ENCODE data around the gene EEFSEC. TPM values are rescaled to one million over a fixed set of nuclear protein-coding genes. Genes with fewer than 3 reads are reported as not detected.

EEFSEC gene
- total RNA-seq, 1 donor from 2014 or later: 1.6 TPM

DNA sequence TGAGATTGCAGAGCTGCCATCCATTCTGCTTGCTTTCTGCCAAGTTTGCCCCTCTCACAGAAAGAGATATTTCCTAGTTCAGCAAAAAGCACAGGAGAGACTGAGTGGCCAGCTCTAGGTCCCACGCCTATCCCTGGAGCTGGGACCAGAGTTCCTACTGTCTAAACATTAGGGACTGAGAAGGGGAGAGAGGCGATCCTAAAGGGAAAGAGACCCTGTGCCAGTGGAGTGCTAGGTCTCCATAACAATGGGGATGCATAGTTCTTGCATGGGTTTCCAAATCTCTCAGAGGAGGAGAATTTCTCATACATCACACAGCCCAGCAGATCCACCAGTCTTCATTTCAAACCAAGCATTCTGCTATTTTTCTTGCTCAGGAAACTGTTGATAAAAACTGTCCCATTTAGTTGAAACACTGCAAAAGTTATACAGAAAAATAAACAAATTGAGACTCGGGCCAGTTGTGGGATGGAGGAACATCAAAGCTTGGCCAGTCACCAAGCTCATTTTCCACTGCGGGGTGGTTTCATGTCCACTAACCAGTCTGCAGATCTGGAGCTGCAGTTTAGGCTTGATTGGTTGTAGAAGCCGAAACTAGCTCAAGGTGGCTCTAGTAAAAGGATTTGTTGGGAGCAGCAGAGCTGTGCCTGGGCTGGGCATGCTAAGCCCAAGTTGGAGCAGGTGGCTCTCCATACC lies 62.7 kb downstream of the EEFSEC start:
- no peak for DNase-seq (ENCODE audit: low read depth in 2 of 2)

DNA sequence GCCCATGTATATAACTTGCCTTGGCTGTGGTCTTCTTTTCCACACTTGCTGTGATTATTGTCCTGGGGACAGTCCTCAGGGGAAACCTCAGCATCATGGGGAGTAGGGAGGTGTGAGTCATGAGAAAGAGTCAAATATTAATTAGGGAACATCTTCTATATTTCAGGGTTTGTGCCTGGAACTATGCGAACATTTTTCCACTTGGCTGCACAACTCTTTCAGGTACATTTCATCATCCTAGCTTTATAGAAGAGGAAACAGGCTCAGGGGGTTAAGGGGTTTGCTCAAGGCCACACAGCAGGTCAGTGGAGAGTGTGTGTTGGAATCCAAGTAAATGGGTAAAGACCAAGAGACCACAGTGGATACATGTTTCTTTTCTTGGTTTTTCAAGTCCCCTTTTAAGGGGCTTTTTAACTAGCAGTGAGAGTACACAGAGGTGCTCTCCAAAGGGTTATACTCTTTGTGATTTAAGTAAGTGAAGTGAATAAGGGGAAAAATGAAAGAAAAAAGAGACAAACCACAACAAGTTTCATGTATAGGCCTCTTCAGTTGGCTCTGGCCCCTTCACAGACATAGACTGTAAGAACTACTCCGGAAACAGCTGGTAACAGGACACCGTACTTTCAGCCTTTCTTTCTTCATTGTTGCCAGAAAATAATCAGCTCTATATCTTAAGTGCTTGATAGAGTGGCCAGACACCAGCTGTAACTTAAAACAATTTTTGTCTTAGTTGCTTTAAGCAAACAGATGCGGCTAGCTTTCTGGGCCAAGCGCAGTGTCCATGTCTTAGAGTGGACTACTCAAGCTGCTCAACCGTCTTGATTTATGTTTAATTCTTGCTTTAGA lies 64.6 kb downstream of the EEFSEC start:
- DNase-seq (ENCODE audit: low read depth in 2 of 2): no peak

DNA sequence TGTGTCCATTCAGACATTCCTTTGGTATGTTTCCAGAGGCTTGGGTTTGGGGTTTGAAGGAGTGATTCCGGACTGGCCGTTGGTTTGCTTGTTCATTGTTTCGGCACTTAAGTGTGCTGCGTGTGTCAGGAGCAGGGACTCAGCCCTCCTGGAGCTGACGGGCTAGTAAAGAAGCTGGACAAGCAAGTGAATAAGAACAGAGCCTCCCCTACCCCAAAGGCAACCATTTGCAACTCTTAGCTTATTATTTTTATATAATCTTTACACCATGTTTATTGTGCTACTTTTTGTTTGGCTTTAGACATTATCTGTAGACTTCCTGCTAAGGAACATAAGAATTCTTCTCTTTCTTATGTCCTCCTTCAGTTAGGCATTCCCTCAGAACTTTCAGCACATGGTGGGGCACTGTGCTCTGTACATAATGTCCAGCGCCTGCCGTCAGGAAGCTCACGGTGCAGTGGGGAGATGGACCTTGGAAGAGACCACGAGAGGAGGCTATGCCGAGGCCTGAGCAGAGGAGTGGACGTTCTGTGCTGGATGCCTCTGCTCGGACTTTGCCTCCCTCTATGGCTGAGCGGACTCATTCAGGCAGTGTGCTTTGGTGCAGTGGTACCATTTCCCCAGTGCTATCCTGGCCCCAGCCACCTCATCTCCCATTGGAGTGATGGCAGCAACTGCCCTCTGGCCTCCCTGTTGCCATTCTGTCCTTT lies 65.4 kb downstream of the EEFSEC start:
- DNase-seq (ENCODE audit: low read depth in 2 of 2): no peak

DNA sequence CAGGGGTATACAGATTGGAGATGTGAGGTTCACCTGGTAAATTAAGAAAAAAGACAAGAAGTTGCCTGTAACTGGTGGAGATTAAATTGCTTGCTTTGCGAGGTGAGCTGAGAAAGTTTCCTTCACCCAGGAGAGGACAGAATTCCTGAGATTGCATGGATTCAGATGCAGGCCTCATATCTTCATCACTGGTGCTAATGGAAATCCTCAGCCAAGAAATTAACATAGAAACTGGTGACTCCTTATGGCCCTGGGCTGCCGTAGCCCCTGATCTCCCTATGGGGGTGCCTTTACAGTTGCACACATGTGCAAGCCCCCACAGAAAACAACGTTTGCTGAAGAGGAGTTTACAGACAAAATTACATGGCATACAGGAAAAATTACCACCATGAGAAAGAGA lies 68.0 kb downstream of the EEFSEC start:
- no peak for DNase-seq (ENCODE audit: low read depth in 2 of 2)

DNA sequence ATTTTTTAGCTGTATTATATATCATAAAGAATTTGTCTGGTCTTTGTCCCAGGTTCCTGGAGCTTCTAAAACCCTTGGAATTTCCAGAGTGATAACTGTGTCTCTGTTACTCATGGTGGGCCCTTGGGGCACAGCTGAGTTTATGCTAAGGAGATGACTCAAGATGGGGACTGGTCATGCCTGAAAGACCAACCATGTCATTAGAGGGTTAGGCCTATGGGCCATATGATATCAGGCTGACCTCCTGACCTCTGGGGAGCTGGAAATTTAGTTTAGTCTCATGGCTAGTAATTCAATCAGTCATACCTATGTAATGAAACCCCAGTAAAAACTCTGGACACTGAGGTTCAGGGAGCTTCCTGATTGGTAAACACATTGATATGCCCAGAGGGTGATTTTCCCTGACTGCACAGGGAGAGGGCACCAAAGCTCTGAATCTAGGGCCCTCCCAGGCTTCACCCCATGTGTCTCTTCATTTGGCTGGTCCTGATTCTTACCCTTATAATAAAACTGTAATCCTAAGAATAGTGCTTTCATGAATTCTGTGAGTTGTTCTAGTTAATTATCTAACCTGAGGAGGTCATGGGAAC lies 69.6 kb downstream of the EEFSEC start:
- no peak for DNase-seq (ENCODE audit: low read depth in 2 of 2)

DNA sequence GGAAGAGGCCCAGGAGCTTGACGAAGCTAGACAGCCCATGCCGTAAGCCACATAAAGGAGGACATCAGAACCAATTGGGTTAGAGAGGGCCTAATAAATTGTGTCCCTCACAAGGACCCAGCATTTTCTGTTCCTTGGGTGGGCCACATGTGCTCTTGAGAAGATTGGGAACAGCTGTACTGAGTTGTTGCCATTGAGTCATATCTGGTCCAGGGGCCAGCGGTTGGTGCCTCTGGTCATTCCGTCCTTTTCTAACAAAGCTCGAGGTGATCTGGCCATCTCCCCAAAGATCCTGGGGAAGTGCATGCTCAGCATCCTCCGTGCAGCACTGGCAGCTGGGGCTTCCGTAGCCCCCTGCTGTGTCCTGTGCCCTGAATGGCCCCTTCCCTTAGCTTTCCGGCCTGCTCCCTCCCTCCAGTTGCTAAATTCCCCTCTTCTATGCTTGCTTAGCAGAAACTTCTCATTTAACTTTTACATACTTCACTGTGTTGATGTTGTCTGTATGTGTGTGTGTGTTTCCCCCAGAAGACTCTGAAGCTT lies 73.0 kb downstream of the EEFSEC start:
- DNase-seq (ENCODE audit: low read depth in 2 of 2): no peak

DNA sequence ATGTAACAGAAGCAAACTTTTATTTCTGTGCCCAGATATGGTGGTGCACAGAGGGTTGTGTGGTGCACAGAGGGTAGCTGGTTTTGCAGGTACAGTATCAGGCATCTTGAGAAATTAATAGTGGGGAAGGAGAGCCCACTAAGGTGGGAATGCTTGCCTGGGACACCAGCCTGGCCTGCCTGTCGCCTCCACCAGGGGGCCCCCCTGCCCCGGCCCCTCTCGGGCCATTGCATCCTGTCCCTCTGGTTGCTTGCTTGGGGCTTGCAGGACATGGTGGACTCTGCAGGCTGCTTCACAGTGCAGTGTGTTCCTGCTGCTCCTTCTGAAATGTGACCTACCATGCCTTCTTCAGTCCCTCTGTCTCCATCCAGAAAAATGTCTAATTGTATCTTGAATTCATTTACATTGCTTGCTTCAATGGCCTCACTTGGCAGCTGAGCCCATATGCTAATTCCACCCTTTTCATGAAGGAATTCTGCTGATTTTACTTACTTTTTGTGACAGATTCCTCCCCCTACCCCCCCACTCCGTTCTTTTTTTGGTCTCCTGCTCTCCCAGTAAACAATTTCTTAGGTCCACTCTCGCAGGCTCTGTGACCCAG lies 73.6 kb downstream of the EEFSEC start:
- peak; percentile 56 to 71 for DNase-seq (ENCODE audit: low read depth in 2 of 2)

DNA sequence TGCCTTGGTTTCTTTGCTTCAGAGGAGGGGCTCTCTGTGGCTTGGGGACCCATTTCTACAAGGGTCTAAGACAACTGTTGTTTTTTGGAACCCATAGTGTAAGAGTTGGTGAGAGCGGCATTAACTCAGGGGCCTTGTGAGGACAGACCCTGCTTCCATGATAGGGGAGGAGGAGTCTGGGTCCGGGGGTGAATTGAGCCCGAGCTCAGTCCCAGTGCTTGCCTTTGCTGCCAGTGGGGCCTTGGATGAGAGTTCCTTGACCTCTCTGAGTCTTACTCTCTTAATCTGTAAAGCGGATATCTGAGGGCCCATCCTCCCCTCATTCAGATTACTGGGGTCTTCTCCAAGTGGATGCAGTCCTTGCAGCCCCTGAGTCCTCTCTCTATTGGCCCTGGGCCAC lies 74.2 kb downstream of the EEFSEC start:
- DNase-seq (ENCODE audit: low read depth in 2 of 2): no peak

DNA sequence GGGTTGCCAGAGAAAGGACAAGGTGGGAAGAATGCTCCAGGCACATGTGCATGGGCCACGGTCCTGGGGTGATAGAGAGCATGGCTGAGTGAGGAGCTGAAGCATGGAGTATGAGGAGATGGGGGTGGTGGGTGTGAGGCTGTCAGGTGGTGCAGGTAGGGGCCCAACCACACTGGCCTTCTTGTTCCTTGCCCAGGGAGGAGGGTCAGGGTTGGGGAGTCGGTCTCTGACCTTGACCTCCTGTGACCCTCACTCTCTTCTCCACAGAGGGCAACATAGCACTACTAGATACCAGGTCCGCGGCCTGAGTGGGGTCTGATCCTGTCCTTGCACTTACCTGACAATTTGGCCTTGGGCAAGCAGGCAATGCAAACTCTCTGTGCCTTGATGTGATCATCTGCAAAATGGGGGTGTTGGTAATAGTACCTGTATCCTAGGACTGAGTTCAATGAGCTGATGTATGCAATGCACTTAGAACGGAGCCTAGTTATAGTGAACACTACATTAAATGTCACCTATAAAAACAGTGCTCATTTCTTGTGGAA lies 75.2 kb downstream of the EEFSEC start:
- no peak for DNase-seq (ENCODE audit: low read depth in 2 of 2)

DNA sequence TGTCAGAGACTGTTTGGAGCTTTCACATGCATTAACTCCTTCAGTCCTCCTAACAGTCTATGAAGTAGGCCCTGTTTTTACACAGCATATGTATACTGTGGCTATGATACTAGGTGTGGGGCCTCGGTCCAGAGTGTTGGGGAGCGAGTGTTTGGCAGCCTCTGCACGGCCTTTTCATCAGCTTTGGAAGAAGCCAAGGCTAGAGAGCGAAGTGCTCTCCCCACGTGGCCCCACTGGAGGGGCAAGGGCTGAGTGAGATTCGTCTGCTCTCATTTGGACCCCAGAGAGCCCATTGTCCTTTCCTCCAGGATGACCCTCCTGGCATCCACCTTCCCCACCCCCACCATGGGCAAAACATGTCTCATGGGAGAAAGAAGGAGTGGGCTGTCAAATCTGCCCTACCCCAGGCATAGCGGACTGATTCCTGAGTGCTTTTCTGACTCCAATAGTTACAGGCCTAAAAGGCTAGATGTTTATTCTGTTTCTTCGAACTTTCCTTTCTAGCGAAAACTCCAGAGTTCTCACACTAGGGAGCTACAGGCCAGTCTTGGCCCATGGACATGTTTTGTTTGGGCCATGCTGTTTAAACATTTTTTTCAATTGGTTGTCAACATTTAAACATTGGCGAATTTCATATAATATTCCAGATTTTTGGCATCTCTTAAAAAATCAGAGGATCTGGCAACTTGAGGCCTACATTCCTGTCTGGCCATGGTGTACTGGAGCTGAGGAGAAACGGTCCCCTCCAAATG lies 76.0 kb downstream of the EEFSEC start:
- DNase-seq (ENCODE audit: low read depth in 2 of 2): no peak

DNA sequence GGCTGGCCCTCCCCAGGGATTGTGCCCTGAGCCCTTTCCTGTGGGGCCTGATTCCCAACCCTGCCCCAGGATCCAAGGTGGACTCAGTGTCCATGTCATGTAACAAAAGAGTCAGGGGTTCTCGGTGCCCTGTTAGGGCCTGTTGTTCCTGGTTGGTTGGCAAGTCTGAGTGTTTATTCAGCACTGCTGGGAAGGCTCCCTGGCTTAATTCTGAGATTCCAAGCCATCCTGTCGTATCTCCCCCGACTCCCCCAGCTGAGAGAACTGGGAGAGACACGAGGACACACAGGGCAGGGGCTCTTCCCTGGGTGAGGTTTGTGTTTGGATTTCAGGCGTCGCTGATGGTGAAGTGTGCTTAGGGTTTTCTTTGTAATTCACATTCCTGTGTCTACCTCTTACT lies 78.3 kb downstream of the EEFSEC start:
- no peak for DNase-seq (ENCODE audit: low read depth in 2 of 2)

DNA sequence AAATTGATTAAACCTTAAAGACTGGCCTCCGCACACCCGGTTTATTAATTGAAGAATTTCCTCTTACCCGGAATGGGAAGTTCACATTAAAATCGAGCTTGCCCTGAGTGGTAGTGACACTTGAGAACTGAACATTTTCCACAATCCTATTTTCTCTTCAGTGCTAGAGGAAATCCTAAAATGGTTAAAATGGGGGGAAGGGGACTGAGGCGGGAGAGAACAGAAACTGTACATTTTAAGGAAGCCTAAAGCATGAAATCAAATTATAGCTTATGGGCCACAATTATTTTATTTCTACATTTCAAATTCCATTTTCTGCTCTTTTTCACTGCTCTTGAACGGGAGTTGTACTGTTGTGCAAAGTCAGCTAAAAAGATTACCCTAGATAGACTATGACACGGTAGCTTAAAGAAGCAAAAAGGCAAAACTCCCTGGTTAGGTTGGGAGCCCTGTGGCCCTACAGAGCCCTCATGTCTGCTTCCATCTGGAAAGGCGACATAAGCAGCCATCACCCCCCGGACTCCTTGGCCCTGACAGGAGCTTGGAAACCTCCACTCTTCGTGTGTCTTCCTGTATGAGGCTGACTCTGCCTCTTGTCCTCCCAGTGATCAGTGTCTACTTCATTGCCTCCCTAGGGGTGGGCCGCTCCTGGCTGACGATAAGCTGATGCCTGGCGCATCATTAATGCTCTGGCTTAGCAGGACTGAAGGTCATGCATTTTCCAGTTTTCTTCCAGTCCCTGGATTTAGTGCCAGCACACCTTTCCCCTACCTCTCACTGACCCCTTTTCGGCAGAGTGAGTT lies 79.3 kb downstream of the EEFSEC start:
- DNase-seq (ENCODE audit: low read depth in 2 of 2): no peak

DNA sequence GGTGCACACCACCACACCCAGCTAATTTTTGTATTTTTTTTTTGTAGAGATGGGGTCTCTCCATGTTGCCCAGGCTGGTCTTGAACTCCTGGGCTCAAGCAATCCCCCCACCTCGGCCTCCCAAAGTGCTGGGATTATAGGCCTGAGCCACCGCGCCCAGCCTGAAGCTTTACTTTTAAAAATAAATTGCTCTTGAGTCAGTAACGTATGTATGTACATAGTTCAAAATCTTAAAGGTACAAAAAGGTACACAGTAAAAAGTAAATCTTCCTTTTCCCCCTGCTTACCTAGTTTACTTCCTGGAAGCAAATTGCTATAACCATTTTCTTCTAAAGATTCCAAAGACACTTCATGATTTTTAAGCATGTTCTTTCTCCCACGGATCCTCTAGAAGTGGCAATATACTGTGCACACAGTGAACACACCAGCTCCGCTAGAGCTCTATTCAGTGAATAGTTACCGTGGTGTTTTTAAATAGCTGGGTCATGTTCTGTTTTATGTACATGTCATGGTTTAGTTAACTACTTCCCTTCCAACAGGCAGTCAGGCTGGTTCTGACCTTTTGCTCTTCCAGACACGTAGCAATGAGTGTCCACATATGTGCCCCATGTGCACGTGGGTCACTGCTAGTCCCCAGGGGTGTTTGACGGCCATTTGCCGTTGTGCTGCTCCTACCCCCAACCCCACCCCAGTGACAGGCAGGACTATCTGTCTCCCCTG lies 82.1 kb downstream of the EEFSEC start:
- DNase-seq (ENCODE audit: low read depth in 2 of 2): no peak

DNA sequence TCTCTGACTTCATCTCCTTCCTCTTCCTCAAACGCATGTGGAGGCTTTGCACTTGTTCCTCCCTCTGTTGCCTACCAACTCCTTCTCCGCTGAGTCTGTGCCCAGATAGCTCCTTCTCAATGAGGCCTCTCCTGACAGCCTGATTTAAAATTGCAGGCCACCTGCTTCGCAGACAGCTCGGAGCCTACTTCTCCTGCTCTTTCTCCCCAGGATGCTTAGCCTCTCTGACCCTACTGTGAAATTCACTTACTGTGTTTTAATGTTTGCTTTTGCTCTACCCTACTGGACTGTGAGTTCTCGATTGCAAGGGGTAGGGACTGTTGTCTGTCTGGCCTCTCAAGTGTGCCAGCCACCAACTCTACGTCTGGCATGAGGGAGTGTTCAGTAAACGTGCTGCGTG lies 83.4 kb downstream of the EEFSEC start:
- no peak for DNase-seq (ENCODE audit: low read depth in 2 of 2)

DNA sequence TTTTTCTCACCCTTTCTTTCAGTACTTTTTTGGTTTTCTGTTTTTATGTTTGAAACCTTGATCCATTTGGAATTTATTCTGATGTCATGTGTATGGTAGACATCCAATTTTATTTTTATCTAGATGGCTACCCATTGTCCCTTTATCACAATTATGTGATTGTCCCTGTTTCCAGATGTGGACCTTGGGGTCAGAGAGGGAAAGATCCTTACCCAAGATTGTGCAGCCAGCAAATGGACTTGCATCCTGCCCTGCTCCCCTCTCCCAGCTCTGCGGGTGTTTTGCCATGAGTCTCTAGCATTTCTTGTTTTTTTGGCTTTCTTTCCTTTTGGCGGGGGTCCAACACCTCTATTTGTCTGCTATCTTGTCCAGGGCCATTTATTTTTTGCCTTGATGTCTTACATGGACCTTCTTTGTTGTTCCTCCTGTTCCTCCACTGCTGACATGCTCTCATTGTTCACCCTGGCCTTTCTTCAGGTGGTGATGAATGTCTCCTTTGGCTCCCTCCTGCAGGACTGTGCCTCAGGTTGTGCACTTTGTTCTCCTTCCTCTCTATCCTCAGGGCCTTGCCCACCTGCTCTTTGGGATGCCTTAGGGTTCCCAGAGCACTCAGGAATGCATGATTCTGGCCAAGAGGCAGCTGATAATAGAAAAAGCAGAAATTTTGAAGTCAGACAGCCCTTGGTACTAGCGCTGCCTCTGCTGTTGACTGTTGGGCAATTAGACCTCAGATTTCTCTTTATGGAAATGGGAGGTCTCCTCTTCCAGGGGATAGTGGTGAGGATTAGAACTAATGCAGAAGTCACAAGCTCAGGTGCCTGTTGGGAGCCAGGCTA lies 84.3 kb downstream of the EEFSEC start:
- DNase-seq (ENCODE audit: low read depth in 2 of 2): no peak

DNA sequence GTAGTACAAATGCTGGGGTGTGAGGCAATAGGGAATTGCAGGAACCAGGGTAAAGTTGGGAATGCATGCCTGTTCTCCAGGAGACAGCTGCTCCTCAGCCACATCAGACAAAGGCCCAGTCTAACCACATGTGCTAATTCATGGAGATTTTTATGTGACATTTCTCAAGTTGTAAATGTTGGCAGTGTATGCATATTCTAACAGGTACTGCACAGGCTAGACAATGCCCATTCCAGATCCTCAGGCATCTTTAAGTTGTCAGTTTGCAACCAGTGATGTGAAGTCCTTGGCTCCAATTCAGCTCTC lies 84.9 kb downstream of the EEFSEC start:
- DNase-seq (ENCODE audit: low read depth in 2 of 2): no peak

DNA sequence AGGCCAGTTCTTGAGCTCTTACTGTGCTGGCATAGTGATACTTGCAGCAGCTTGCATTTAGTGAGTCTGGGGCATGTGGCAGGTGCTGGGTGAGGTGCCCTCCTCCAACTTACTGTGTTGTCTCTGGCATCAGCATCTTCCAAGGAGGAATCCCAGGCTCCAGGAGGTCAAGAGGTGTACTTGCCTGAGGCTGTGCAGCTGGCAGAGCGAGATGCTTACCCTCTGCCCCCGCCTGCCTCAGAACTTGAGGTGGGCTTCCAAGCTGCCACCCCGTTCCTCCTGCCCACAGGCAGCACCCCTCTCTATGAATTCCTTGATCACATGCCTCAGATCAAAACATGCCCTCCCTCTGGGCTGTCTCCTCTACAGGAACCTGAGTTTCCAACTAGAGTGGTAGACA lies 86.0 kb downstream of the EEFSEC start:
- DNase-seq (ENCODE audit: low read depth in 2 of 2): no peak

DNA sequence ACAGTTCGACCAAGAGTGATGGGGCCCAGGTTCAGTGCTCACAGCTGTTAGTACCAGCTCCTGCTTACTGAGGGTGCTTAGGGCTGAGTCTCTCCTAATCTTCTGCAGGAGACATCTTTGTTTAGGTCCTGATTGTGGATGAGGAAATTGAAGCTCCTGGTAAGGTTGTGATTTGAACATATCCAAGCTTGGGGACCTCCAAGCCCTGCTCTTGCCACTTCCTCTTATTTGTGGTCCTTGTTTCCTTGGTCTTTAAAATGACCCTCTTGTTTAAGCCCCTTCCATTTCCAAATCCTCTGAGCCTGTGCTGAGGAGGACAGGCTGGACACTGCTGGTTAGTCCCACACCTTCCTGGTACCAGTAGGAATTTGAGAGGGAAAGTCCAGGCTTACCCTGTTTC lies 87.0 kb downstream of the EEFSEC start:
- no peak for DNase-seq (ENCODE audit: low read depth in 2 of 2)
